Esophagus squamous epithelium (tissue), 4 donors: ENCODE results near the gene NCAM1.

Experiments used
- CTCF ChIP-seq, 6 experiments: fragments of 450-650 bp in 4 of 6; fragments of 200-600 bp in 2 of 6; sonication (generic) in 2 of 6; IDR thresholded peaks; one replicate each; pipeline ENCODE4 v1.5.1; 2016 to 2019; ENCODE audit warnings: antibody characterized with exemption in 6 of 6, mild to moderate bottlenecking in 4 of 6, moderate library complexity in 4 of 6
- POLR2A ChIP-seq, 4 donors: fragments of 450-650 bp; IDR thresholded peaks; one replicate each; pipeline ENCODE4 v1.6.1; 2017; ENCODE audit warnings: antibody characterized with exemption in 4 of 4, mild to moderate bottlenecking in 4 of 4, moderate library complexity in 3 of 4

- TF ChIP-seq CTCF (IDR thresholded peaks at IDR 0.05) (no peak), POLR2A (IDR thresholded peaks at IDR 0.05) (no peak)
Observed at GRCh38 chr11:112975051-112975450, 13.8 kb downstream of the NCAM1 start.
